ENCODE data around the gene RAB12. TPM values are rescaled to one million over a fixed set of nuclear protein-coding genes. Genes with fewer than 3 reads are reported as not detected.

Gene RAB12
- total and polyA plus RNA-seq, 2 of the 8 experiments (the other 6 are each of a cell fraction or from before 2014, with no cell fraction given), result 19.7 to 45.9 TPM

DNA sequence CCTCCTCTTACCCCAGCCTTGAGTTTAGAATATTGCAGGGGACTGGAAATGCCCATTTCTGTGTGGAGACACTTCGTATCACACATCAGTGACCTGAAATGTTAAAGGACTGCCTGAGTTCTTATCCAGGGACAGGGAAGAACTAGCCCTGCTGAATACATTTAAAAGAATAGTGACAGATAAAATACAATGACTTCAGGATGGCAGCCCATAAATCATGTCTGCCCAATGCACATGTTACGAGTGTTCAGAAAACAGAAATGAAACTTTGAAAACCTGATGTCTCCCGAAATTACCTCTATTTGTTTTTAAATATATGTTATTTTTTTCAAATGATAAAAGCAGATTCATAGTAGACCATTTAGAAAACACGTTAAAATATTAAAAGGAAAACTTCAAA is 22.3 kb upstream of the RAB12 start:
- H4K8ac ChIP-seq (ENCODE audit: extremely low read depth, insufficient read depth, low read length), result no peak overlapping the region
- no peaks in the 10 kb centered on the region for H4K20me1 ChIP-seq (replicated peaks in 1 of 2; ENCODE audit: control insufficient read depth in 1 of 2, insufficient read depth in 2 of 2, low read length in 2 of 2)
- CTCF ChIA-PET (ENCODE audit: partially characterized antibody), result interaction anchor here (0.7 to 1.3 kb wide), 3 partner anchors 13 to 109 kb away, joined by 3 to 4 read pairs (median 4); no protein-coding TSS in a partner anchor

More for the DNA sequence above, 22.3 kb upstream of the RAB12 start:
- no peaks in the 10 kb centered on the region for H3K9me3 ChIP-seq (ENCODE audit: insufficient read depth in 2 of 2, low read depth in 1 of 2, low read length in 1 of 2)
- no peak overlapping the region for H2BK15ac ChIP-seq (ENCODE audit: low read length)
- FAIRE-seq (no peak), DNase-seq (ENCODE audit: low read depth in 1 of 2, low spot score in 2 of 2) (no peak)
- H3K79me2 ChIP-seq (ENCODE audit: control insufficient read depth in 1 of 2, insufficient read depth in 2 of 2, low read length in 2 of 2), result no peaks in the 10 kb centered on the region
- H3K4me3 ChIP-seq (ENCODE audit: extremely low read depth in 1 of 4, insufficient read depth in 2 of 4, low read depth in 3 of 4, low read length in 4 of 4), result no peak overlapping the region
- POLR2A ChIA-PET (ENCODE audit: partially characterized antibody), result interaction anchor here (1.1 kb wide), 1 partner anchor 17 kb away, joined by 3 read pairs; no protein-coding TSS in a partner anchor
- no peaks in the 10 kb centered on the region for H3K23me2 ChIP-seq (ENCODE audit: low read depth, low read length)
- no peak overlapping the region for H4K91ac ChIP-seq (replicated peaks; ENCODE audit: insufficient read length, low read length)
- H2BK5ac ChIP-seq (ENCODE audit: low read depth, low read length), result no peak overlapping the region
- TF ChIP-seq CHD2 (IDR thresholded peaks at IDR 0.05; ENCODE audit: low read length) (no peak), ZNF274 (IDR thresholded peaks at IDR 0.05; ENCODE audit: borderline replicate concordance, extremely low read depth, low read length) (no peak)
- TF ChIP-seq, protein P1, sequence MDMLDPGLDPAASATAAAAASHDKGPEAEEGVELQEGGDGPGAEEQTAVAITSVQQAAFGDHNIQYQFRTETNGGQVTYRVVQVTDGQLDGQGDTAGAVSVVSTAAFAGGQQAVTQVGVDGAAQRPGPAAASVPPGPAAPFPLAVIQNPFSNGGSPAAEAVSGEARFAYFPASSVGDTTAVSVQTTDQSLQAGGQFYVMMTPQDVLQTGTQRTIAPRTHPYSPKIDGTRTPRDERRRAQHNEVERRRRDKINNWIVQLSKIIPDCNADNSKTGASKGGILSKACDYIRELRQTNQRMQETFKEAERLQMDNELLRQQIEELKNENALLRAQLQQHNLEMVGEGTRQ (IDR thresholded peaks at IDR 0.05; ENCODE audit: low read length), result no peak
- H3K4me2 ChIP-seq (ENCODE audit: insufficient read depth in 1 of 2, low read depth in 2 of 2, low read length in 2 of 2), result no peak overlapping the region
- H3K27ac ChIP-seq (ENCODE audit: low read depth, low read length), result no peak overlapping the region
- no peaks in the 10 kb centered on the region for H3K79me1 ChIP-seq (ENCODE audit: low read depth, low read length)
- no peak overlapping the region for H2BK12ac ChIP-seq (ENCODE audit: low read depth, low read length)
- no peak overlapping the region for H2AK5ac ChIP-seq (ENCODE audit: low read depth, low read length)
- H2AFZ ChIP-seq (ENCODE audit: low read length), result peak overlapping the region; percentile 29; the same call in 1 of the 2 replicates
- H3K14ac ChIP-seq (ENCODE audit: insufficient read length), result no peak overlapping the region
- H3K27me3 ChIP-seq (replicated peaks in 1 of 4; ENCODE audit: control insufficient read depth in 3 of 4, extremely low read depth in 1 of 4, insufficient read depth in 3 of 4, low read length in 3 of 4), result no peaks in the 10 kb centered on the region; a peak in 1 of 7 replicates
- no peak overlapping the region for H2BK120ac ChIP-seq (replicated peaks; ENCODE audit: low read depth, low read length)
- H3K4me1 ChIP-seq (replicated peaks in 1 of 4; ENCODE audit: control insufficient read depth in 3 of 4, insufficient read depth in 4 of 4, low read length in 3 of 4), result peaks cover 0 to 2% (median 0%) of the 10 kb centered on the region in 4 experiments; a peak in 1 of 7 replicates
- H3K23ac ChIP-seq (ENCODE audit: insufficient read length), result no peak overlapping the region
- H2BK20ac ChIP-seq (ENCODE audit: low read length), result no peak overlapping the region
- H3K9ac ChIP-seq (replicated peaks in 1 of 4; ENCODE audit: extremely low read depth in 1 of 4, low read depth in 3 of 4, low read length in 3 of 4), result no peak overlapping the region
- WGBS, 2 experiments (ENCODE audit: extremely low coverage in 1 of 2, insufficient coverage in 1 of 2, insufficient read length in 1 of 2, insufficient replicate concordance in 2 of 2, low coverage in 1 of 2, low lambda C conversion rate in 2 of 2, missing lambda C conversion rate in 1 of 2), result 81% methylated on average over 4 of the region's 4 CpGs; no CpG with 5 or more reads in 1 of the 2 experiments
- no peak overlapping the region for H4K5ac ChIP-seq (ENCODE audit: insufficient read length, low read depth, low read length)
- no peak overlapping the region for H3K18ac ChIP-seq (ENCODE audit: extremely low read depth, low read length)
- H3K36me3 ChIP-seq (ENCODE audit: control insufficient read depth in 2 of 4, insufficient read depth in 4 of 4, low read length in 3 of 4), result no peaks in the 10 kb centered on the region
- no peak overlapping the region for H3K4ac ChIP-seq (replicated peaks; ENCODE audit: insufficient read length, low read depth, low read length)
- no peak overlapping the region for H3K56ac ChIP-seq (replicated peaks; ENCODE audit: insufficient read length, low read depth, low read length)
